Right lobe of liver (tissue), 6 donors: Measurements from ENCODE around the gene ANKRD31. TPM values are rescaled to one million over a fixed set of nuclear protein-coding genes. Genes with fewer than 3 reads are reported as not detected.
A peak's percentile ranks its signal among the peaks of the same experiment; 100 is the strongest.

Experiments
- ATAC-seq, 4 donors: fragments of 200-7000 bp; cut with Tn5 transposase; one replicate each; pipeline ENCODE4 v1.9.1; 2020; ENCODE audit warnings: mild to moderate bottlenecking in 4 of 4, moderate library complexity in 4 of 4
- DNase-seq, 3 donors: peaks; one replicate each; pipeline ENCODE4 v3.0.0-alpha.2; 2020
- H3K27ac ChIP-seq, 3 donors: fragments of 200-600 bp; one replicate each; pipeline ENCODE4 v1.8.0; 2022
- H3K27me3 ChIP-seq, 2 donors: fragments of 200-600 bp; one replicate each; pipeline ENCODE4 v1.8.0; 2022
- H3K36me3 ChIP-seq, 4 donors: fragments of 200-600 bp; sonication (generic) in 1 of 4; one replicate each; pipeline versions ENCODE4 v1.5.1 to v1.8.0; 2017 to 2022; ENCODE audit warnings: control low read depth in 1 of 4
- H3K4me1 ChIP-seq, 4 donors: fragments of 200-600 bp; sonication (generic) in 1 of 4; one replicate each; pipeline versions ENCODE4 v1.5.1 to v1.8.0; 2017 to 2022; ENCODE audit warnings: control low read depth in 1 of 4
- H3K4me3 ChIP-seq, 3 donors: fragments of 200-600 bp; one replicate each; pipeline ENCODE4 v1.8.0; 2022
- H3K9me3 ChIP-seq, 4 donors: fragments of 200-600 bp; sonication (generic) in 1 of 4; one replicate each; pipeline versions ENCODE4 v1.5.1 to v1.8.0; 2017 to 2022; ENCODE audit warnings: control low read depth in 1 of 4
- POLR2A ChIP-seq: fragments of 450-650 bp; IDR thresholded peaks from one replicate; pipeline ENCODE4 v1.6.1; 2017; ENCODE audit warnings: antibody characterized with exemption, mild to moderate bottlenecking
- WGBS: methylation state at CpG from one replicate; pipeline ENCODE4 v1.1.6; 2018; ENCODE audit warnings: low coverage, low lambda C conversion rate; ENCODE audit not compliant: insufficient coverage; ENCODE audit errors: missing lambda C conversion rate; 5-methylcytosine and 5-hydroxymethylcytosine counted together
- intact Hi-C, 2 donors: fragments of 100-400 bp; cut with DNase I; formaldehyde crosslinking; loops; one replicate each; pipeline versions ENCODE4 v1.11.2 to v1.14.1; 2022
- total RNA-seq, 6 experiments: library from RNA; depleted of rRNA in 2 of 6; stranded (reverse); fragments of >200 nt in 2 of 6; fragmentation: NEBNext Ultra II Directional in 3 of 6; extraction: Animal tissue kit (Norgen Biotek cat#: 25700) in 3 of 6; gene quantifications; one replicate each; pipeline versions ENCODE4 v1.1.0 to v1.2.4, GENCODE V29; 2016 to 2023
- TF ChIP-seq, protein P1 (sequence below), 4 donors: fragments of 200-600 bp in 3 of 4; fragments of 450-650 bp in 1 of 4; IDR thresholded peaks; one replicate each; pipeline versions ENCODE4 v1.5.1 to v1.8.0; 2016 to 2022; ENCODE audit warnings: antibody characterized with exemption in 4 of 4, mild to moderate bottlenecking in 2 of 4
- donor health status: DM: no; HTN: yes; CAD: no.
- donor health status: DM: no; HTN: no; CAD: no.
- donor health status: DM: no; HTN: no; CAD: no.
- donor health status: DM: no; HTN: yes; CAD: no.
- donor health status: DM: no; HTN: yes; CAD: no.

Gene ANKRD31
- total RNA-seq, 6 experiments from 2014 or later: 0.02 to 0.15 (median 0.12) TPM; not detected in 1

GRCh38 chr5:75148051-75148450, 88.6 kb downstream of the ANKRD31 start:
- H3K27me3 ChIP-seq: no peaks in the 10 kb centered on the region
- 39% methylated on average over 2 of the region's 2 CpGs for WGBS
- no peaks in the 10 kb centered on the region for H3K9me3 ChIP-seq
- DNase-seq (no peak), ATAC-seq (no peak)
- H3K4me3 ChIP-seq: no peak overlapping the region
- no peaks in the 10 kb centered on the region for H3K36me3 ChIP-seq
- H3K27ac ChIP-seq: no peak overlapping the region
- intact Hi-C loops: no loop called here
- TF ChIP-seq POLR2A: no peak
- TF ChIP-seq, protein P1, sequence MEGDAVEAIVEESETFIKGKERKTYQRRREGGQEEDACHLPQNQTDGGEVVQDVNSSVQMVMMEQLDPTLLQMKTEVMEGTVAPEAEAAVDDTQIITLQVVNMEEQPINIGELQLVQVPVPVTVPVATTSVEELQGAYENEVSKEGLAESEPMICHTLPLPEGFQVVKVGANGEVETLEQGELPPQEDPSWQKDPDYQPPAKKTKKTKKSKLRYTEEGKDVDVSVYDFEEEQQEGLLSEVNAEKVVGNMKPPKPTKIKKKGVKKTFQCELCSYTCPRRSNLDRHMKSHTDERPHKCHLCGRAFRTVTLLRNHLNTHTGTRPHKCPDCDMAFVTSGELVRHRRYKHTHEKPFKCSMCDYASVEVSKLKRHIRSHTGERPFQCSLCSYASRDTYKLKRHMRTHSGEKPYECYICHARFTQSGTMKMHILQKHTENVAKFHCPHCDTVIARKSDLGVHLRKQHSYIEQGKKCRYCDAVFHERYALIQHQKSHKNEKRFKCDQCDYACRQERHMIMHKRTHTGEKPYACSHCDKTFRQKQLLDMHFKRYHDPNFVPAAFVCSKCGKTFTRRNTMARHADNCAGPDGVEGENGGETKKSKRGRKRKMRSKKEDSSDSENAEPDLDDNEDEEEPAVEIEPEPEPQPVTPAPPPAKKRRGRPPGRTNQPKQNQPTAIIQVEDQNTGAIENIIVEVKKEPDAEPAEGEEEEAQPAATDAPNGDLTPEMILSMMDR (IDR thresholded peaks at IDR 0.05): no peak
- H3K4me1 ChIP-seq: no peaks in the 10 kb centered on the region

DNA sequence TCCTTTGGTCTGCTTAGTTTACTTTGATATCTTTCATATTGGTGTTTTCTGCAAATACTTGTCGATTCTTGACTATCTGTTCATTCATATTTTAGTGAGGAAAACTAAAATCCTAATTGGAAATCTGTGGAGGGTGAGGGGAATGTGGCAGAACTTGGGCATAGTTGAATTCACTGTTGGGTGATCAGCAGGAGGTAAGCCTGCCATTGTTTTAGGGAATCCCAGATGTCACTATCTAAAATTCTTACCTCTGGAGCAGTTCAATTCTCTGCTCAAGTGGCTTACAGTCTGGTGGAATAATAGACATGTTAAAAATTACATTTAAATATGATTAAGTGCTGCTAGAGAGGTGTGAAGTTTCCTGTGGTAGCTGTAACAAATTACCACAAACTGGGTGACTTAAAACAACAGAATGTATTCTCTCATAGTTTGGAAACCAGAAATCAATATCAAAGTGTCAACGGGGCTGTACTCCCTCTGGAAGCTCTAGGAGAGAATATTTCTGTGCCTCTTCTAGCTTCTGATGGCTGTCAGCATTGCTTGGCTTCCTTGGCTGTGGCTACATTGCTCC, 94.0 kb downstream of the ANKRD31 start:
- Histone ChIP-seq H3K27ac (no peak overlapping the region), H3K4me3 (no peak overlapping the region), H3K36me3 (no peaks in the 10 kb centered on the region), H3K27me3 (no peaks in the 10 kb centered on the region), H3K9me3 (no peaks in the 10 kb centered on the region), H3K4me1 (no peaks in the 10 kb centered on the region)
- ATAC-seq (no peak), DNase-seq (no peak)
- intact Hi-C loops: no loop called here
- 25% methylated on average over 2 of the region's 2 CpGs for WGBS
- no peak for TF ChIP-seq POLR2A
- TF ChIP-seq, protein P1 (IDR thresholded peaks at IDR 0.05): no peak

- no peak for DNase-seq
- no peaks in the 10 kb centered on the region for H3K36me3 ChIP-seq
- 83% methylated on average over 3 of the region's 3 CpGs for WGBS
- no peak for ATAC-seq
- H3K4me3 ChIP-seq: no peak overlapping the region
- H3K27me3 ChIP-seq: no peaks in the 10 kb centered on the region
- no peak overlapping the region for H3K27ac ChIP-seq
- TF ChIP-seq, protein P1 (IDR thresholded peaks at IDR 0.05): no peak
- no peak for TF ChIP-seq POLR2A
- intact Hi-C loops: no loop called here
- H3K9me3 ChIP-seq: no peaks in the 10 kb centered on the region
- H3K4me1 ChIP-seq: no peaks in the 10 kb centered on the region
Measured at GRCh38 chr5:75140277-75140676, 96.4 kb downstream of the ANKRD31 start.

GRCh38 chr5:75138689-75139088, 98.0 kb downstream of the ANKRD31 start:
- Histone ChIP-seq H3K4me3 (no peak overlapping the region), H3K9me3 (no peaks in the 10 kb centered on the region), H3K27ac (no peak overlapping the region), H3K36me3 (no peaks in the 10 kb centered on the region), H3K4me1 (no peaks in the 10 kb centered on the region), H3K27me3 (no peaks in the 10 kb centered on the region)
- no peak for ATAC-seq
- DNase-seq: no peak
- intact Hi-C loops: no loop called here
- no peak for TF ChIP-seq POLR2A
- TF ChIP-seq, protein P1 (IDR thresholded peaks at IDR 0.05): no peak

- no CpG with 5 or more reads among the region's 21 CpGs for WGBS
- Histone ChIP-seq H3K27ac (no peak overlapping the region), H3K4me1 (no peaks in the 10 kb centered on the region), H3K4me3 (no peak overlapping the region), H3K36me3 (no peaks in the 10 kb centered on the region), H3K27me3 (no peaks in the 10 kb centered on the region), H3K9me3 (no peaks in the 10 kb centered on the region)
- DNase-seq (peak in 1 of 3 donors; percentile 50), ATAC-seq (no peak)
- no peak for TF ChIP-seq POLR2A
- TF ChIP-seq, protein P1 (IDR thresholded peaks at IDR 0.05): no peak
- intact Hi-C loops: no loop called here
Measured at GRCh38 chr5:75130818-75131349, 105.8 kb downstream of the ANKRD31 start.
